Measurements from ENCODE around the gene APLNR.
"Not testable (repeated sequence)": the region's sequence is repeated elsewhere in the genome, so short reads cannot be mapped to it uniquely, and the experiment has no call there.

APLNR gene

GRCh38 chr11:57237204-57237681, at the start of gene APLNR:
APLNR (minus strand) TSS chr11:57237250; CDS start chr11:57237004, 246 bp downstream.
- no peak for DNase-seq (ENCODE audit: low read depth in 2 of 2)

GRCh38 chr11:57283231-57283990, 46.4 kb upstream of the APLNR start:
- no peak for DNase-seq (ENCODE audit: low read depth in 2 of 2)

GRCh38 chr11:57281546-57281945, 44.5 kb upstream of the APLNR start:
- DNase-seq (ENCODE audit: low read depth in 2 of 2), result not testable (repeated sequence)

GRCh38 chr11:57279116-57279515, 42.1 kb upstream of the APLNR start:
- DNase-seq (ENCODE audit: low read depth in 2 of 2), result no peak

- no peak for DNase-seq (ENCODE audit: low read depth in 2 of 2)
Measured at GRCh38 chr11:57278721-57279095, 41.7 kb upstream of the APLNR start.

GRCh38 chr11:57277845-57278720, 41.0 kb upstream of the APLNR start:
- DNase-seq (ENCODE audit: low read depth in 2 of 2), result peak in 1 of 2 experiments; percentile 32

GRCh38 chr11:57276971-57277675, 40.1 kb upstream of the APLNR start:
- no peak for DNase-seq (ENCODE audit: low read depth in 2 of 2)

GRCh38 chr11:57276169-57276970, 39.3 kb upstream of the APLNR start:
- no peak for DNase-seq (ENCODE audit: low read depth in 2 of 2)

- DNase-seq (ENCODE audit: low read depth in 2 of 2), result no peak
Measured at GRCh38 chr11:57275582-57275981, 38.5 kb upstream of the APLNR start.

GRCh38 chr11:57274904-57275498, 38.0 kb upstream of the APLNR start:
- DNase-seq (ENCODE audit: low read depth in 2 of 2), result no peak

GRCh38 chr11:57273448-57274058, 36.5 kb upstream of the APLNR start:
- DNase-seq (ENCODE audit: low read depth in 2 of 2), result no peak

GRCh38 chr11:57269571-57270021, 32.5 kb upstream of the APLNR start:
- no peak for DNase-seq (ENCODE audit: low read depth in 2 of 2)

GRCh38 chr11:57266157-57266556, 29.1 kb upstream of the APLNR start:
- no peak for DNase-seq (ENCODE audit: low read depth in 2 of 2)

- no peak for DNase-seq (ENCODE audit: low read depth in 2 of 2)
Measured at GRCh38 chr11:57263351-57263750, 26.3 kb upstream of the APLNR start.

- no peak for DNase-seq (ENCODE audit: low read depth in 2 of 2)
Measured at GRCh38 chr11:57262157-57262556, 25.1 kb upstream of the APLNR start.

GRCh38 chr11:57260937-57261783, 24.1 kb upstream of the APLNR start:
- DNase-seq (ENCODE audit: low read depth in 2 of 2), result no peak

- DNase-seq (ENCODE audit: low read depth in 2 of 2), result no peak
Measured at GRCh38 chr11:57256119-57256518, 19.1 kb upstream of the APLNR start.

- no peak for DNase-seq (ENCODE audit: low read depth in 2 of 2)
Measured at GRCh38 chr11:57255618-57256017, 18.6 kb upstream of the APLNR start.

GRCh38 chr11:57254631-57255030, 17.6 kb upstream of the APLNR start:
- no peak for DNase-seq (ENCODE audit: low read depth in 2 of 2)

All from stimulated activated CD4-positive, alpha-beta T cell treated with anti-CD3 and anti-CD28 coated beads, Interleukin-12 subunit alpha, Interleukin-12 subunit beta, amount 100 ng/mL, for 24 hours (primary cell).